Keratinocyte (primary cell): ENCODE data around the gene SLC4A2. TPM values are rescaled to one million over a fixed set of nuclear protein-coding genes. Genes with fewer than 3 reads are reported as not detected.
A peak's percentile ranks its signal among the peaks of the same experiment; 100 is the strongest.

Experiments
- DNase-seq: peaks from one replicate; pipeline ENCODE4 v3.0.0-alpha.2; 2011; ENCODE audit warnings: low read depth, missing footprints, low spot score
- FAIRE-seq: peaks from 2 replicates; lab custom pipeline; 2011; peaks lifted over from hg19 to GRCh38; lab: Jason Lieb, UNC
- H2AFZ ChIP-seq: 2 replicates; pipeline ENCODE4 v1.6.0; 2012; ENCODE audit warnings: low read length, control low read depth, inconsistent platforms; ENCODE audit not compliant: control insufficient read depth
- H3K27ac ChIP-seq: 2 replicates; pipeline ENCODE4 v1.5.1; 2011; ENCODE audit warnings: low read length; ENCODE audit not compliant: control insufficient read depth, insufficient read depth
- H3K27me3 ChIP-seq: 3 replicates; pipeline ENCODE4 v1.6.0; 2011; ENCODE audit warnings: low read length; ENCODE audit not compliant: control insufficient read depth, insufficient read depth; ENCODE audit errors: extremely low read depth
- H3K36me3 ChIP-seq, 2 experiments: 2 replicates in 1 of 2; 3 replicates in 1 of 2; pipeline ENCODE4 v1.5.1; 2011; ENCODE audit warnings: low read length in 2 of 2, mild to moderate bottlenecking in 1 of 2; ENCODE audit not compliant: control insufficient read depth in 2 of 2, insufficient read depth in 2 of 2; ENCODE audit errors: extremely low read depth in 1 of 2
- H3K4me1 ChIP-seq: 3 replicates; pipeline ENCODE4 v1.5.1; 2011; ENCODE audit warnings: low read length; ENCODE audit not compliant: control insufficient read depth, insufficient read depth; ENCODE audit errors: extremely low read depth
- H3K4me2 ChIP-seq: 3 replicates; pipeline ENCODE4 v1.6.0; 2011; ENCODE audit warnings: low read depth, low read length; ENCODE audit not compliant: control insufficient read depth, insufficient read depth; ENCODE audit errors: extremely low read depth
- H3K4me3 ChIP-seq, 3 experiments: fragments of 200-600 bp in 1 of 3; sonication (generic) in 1 of 3; 2 replicates in 2 of 3; 3 replicates in 1 of 3; pipeline ENCODE4 v1.5.1; 2011 to 2016; ENCODE audit warnings: low read length in 3 of 3, mild to moderate bottlenecking in 3 of 3, control low read depth in 2 of 3, inconsistent platforms in 1 of 3, low read depth in 1 of 3, mixed read lengths in 1 of 3, mixed run types in 1 of 3, moderate library complexity in 1 of 3; ENCODE audit not compliant: control insufficient read depth in 2 of 3, insufficient read depth in 2 of 3; ENCODE audit errors: extremely low read depth in 1 of 3
- H3K79me2 ChIP-seq: 2 replicates; pipeline ENCODE4 v1.6.0; 2012; ENCODE audit warnings: low read length; ENCODE audit not compliant: control insufficient read depth, insufficient read depth
- H3K9ac ChIP-seq: 3 replicates; pipeline ENCODE4 v1.6.0; 2011; ENCODE audit warnings: low read length; ENCODE audit not compliant: control insufficient read depth, insufficient read depth; ENCODE audit errors: extremely low read depth
- H3K9me1 ChIP-seq: 3 replicates; pipeline ENCODE4 v1.6.0; 2011; ENCODE audit warnings: low read length; ENCODE audit not compliant: control insufficient read depth, insufficient read depth; ENCODE audit errors: extremely low read depth
- H3K9me3 ChIP-seq: 2 replicates; pipeline ENCODE4 v1.5.1; 2012; ENCODE audit warnings: low read depth, low read length; ENCODE audit not compliant: control insufficient read depth
- H4K20me1 ChIP-seq: 3 replicates; pipeline ENCODE4 v1.6.0; 2011; ENCODE audit warnings: low read length; ENCODE audit not compliant: control insufficient read depth, insufficient read depth; ENCODE audit errors: extremely low read depth
- CTCF ChIP-seq, 3 experiments: IDR thresholded peaks in 1 of 3; conservative IDR thresholded peaks in 1 of 3; optimal IDR thresholded peaks in 1 of 3; 2 replicates in 2 of 3; 3 replicates in 1 of 3; pipeline versions ENCODE3 to v1.5.1; 2011; ENCODE audit warnings: low read length in 3 of 3, mild to moderate bottlenecking in 3 of 3, moderate library complexity in 2 of 3, control low read depth in 1 of 3, inconsistent platforms in 1 of 3; ENCODE audit not compliant: insufficient read depth in 2 of 3; ENCODE audit errors: extremely low read depth in 1 of 3
- EZH2 ChIP-seq: IDR thresholded peaks from one replicate; pipeline ENCODE4 v1.6.1; 2012; ENCODE audit warnings: inconsistent platforms, mild to moderate bottlenecking, low read length, moderate library complexity
- dilution Hi-C: fragments of 300-500 bp; cut with MboI; formaldehyde crosslinking; loops from one replicate; pipeline ENCODE4 v1.7.0; 2020; ENCODE audit warnings: low sequenced_read_pairs; ENCODE audit not compliant: extremely low pct_ligation_motif_present
- polyA plus RNA-seq, 5 experiments: library from polyadenylated mRNA; depleted of rRNA in 3 of 5; stranded (reverse) in 3 of 5; stranded (forward) in 1 of 5; unstranded in 1 of 5; fragments of >200 nt; gene quantifications; 1 replicate in 1 of 5; 2 replicates in 3 of 5; 3 replicates in 1 of 5; pipeline versions ENCODE4 v1.2.1 to v1.2.3, GENCODE V29; 2011 to 2012; ENCODE audit warnings: missing spikeins in 2 of 5, low read depth in 1 of 5, low replicate concordance in 1 of 5

SLC4A2 gene
- polyA plus RNA-seq, 1 donor (not counting 4 experiments of a cell fraction or from before 2014, with no cell fraction given): 33.8 TPM

- FAIRE-seq: no peak
- peaks cover 20 to 24% of the 10 kb centered on the region in 2 experiments for H3K36me3 ChIP-seq
- H3K9me3 ChIP-seq: no peaks in the 10 kb centered on the region
- H3K4me3 ChIP-seq: peak overlapping the region; percentile 53 to 81 (median 81)
- TF ChIP-seq EZH2 (no peak), CTCF (optimal IDR thresholded peaks at IDR 0.05 in 1 of 3, IDR thresholded peaks at IDR 0.05 in 1 of 3, conservative IDR thresholded peaks at IDR 0.05 in 1 of 3; ENCODE audit: extremely low read depth in 1 of 3, insufficient read depth in 2 of 3, low read length in 3 of 3) (no peak)
- no peaks in the 10 kb centered on the region for H3K27me3 ChIP-seq
- dilution Hi-C loops: no loop called here
- peaks cover 33% of the 10 kb centered on the region for H3K4me1 ChIP-seq
- H3K9ac ChIP-seq: peak overlapping the region; percentile 80
- H4K20me1 ChIP-seq: peaks cover 6% of the 10 kb centered on the region
- H3K4me2 ChIP-seq: peak overlapping the region; percentile 96
- H3K9me1 ChIP-seq: no peaks in the 10 kb centered on the region
- no peak for DNase-seq
- H3K79me2 ChIP-seq: peaks cover 66% of the 10 kb centered on the region
- H3K27ac ChIP-seq: peak overlapping the region; percentile 68
- H2AFZ ChIP-seq: no peak overlapping the region
Observed at GRCh38 chr7:151115121-151115835, 55.9 kb downstream of the SLC4A2 start.

- Histone ChIP-seq H3K9me1 (no peaks in the 10 kb centered on the region), H3K27me3 (no peaks in the 10 kb centered on the region), H2AFZ (no peak overlapping the region), H4K20me1 (peaks cover 6% of the 10 kb centered on the region), H3K9me3 (no peaks in the 10 kb centered on the region), H3K36me3 (peaks cover 24 to 27% of the 10 kb centered on the region in 2 experiments), H3K9ac (peak overlapping the region; percentile 80), H3K27ac (peak overlapping the region; percentile 70), H3K4me2 (peak overlapping the region; percentile 96), H3K4me3 (peak overlapping the region; percentile 53 to 81 (median 81)), H3K79me2 (peaks cover 60% of the 10 kb centered on the region), H3K4me1 (peaks cover 28% of the 10 kb centered on the region)
- TF ChIP-seq CTCF (optimal IDR thresholded peaks at IDR 0.05 in 1 of 3, IDR thresholded peaks at IDR 0.05 in 1 of 3, conservative IDR thresholded peaks at IDR 0.05 in 1 of 3; ENCODE audit: extremely low read depth in 1 of 3, insufficient read depth in 2 of 3, low read length in 3 of 3) (no peak), EZH2 (no peak)
- dilution Hi-C loops: no loop called here
- DNase-seq: peak; percentile 93
- FAIRE-seq: peak; percentile 94
Observed at GRCh38 chr7:151115836-151116418, 56.5 kb downstream of the SLC4A2 start.
